NCI-H2196 treated with DMSO at 0.1 percent for 48 hours (cell line): Measurements from ENCODE around the gene HSPB9.

Experiments used
- DNase-seq: peaks from one replicate; lab custom pipeline; 2025; ENCODE audit not compliant: unreplicated experiment; lab: John Stamatoyannopoulos, UW

The HSPB9 gene

GRCh38 chr17:42098730-42099399 is 23.7 kb upstream of the HSPB9 start:
- DNase-seq, result no peak

- no peak for DNase-seq
Measured at GRCh38 chr17:42101513-42102292, 20.9 kb upstream of the HSPB9 start.

- DNase-seq, result no peak
Measured at GRCh38 chr17:42103221-42103954, 19.2 kb upstream of the HSPB9 start.

- no peak for DNase-seq
Measured at GRCh38 chr17:42104264-42104663, 18.3 kb upstream of the HSPB9 start.

GRCh38 chr17:42106009-42106408 is 16.6 kb upstream of the HSPB9 start:
- no peak for DNase-seq

- no peak for DNase-seq
Measured at GRCh38 chr17:42107124-42107523, 15.5 kb upstream of the HSPB9 start.

GRCh38 chr17:42107597-42108576 is 14.7 kb upstream of the HSPB9 start:
- peak; percentile 64 for DNase-seq

GRCh38 chr17:42109086-42109485 is 13.5 kb upstream of the HSPB9 start:
- no peak for DNase-seq

GRCh38 chr17:42110301-42111264 is 12.0 kb upstream of the HSPB9 start:
- no peak for DNase-seq

GRCh38 chr17:42111265-42111636 is 11.4 kb upstream of the HSPB9 start:
- no peak for DNase-seq

- DNase-seq, result no peak
Measured at GRCh38 chr17:42111871-42112551, 10.6 kb upstream of the HSPB9 start.

GRCh38 chr17:42112552-42113176 is 9.9 kb upstream of the HSPB9 start, which contains the start of gene DHX58:
Gene DHX58, minus strand, starts transcription at chr17:42112714. Its CDS starts 822 bp downstream, at chr17:42111892.
- DNase-seq, result peak; percentile 67

GRCh38 chr17:42113293-42114069 is 9.1 kb upstream of the HSPB9 start:
- DNase-seq, result no peak

- no peak for DNase-seq
Measured at GRCh38 chr17:42114118-42114517, 8.5 kb upstream of the HSPB9 start.

GRCh38 chr17:42116705-42117396 is 5.8 kb upstream of the HSPB9 start:
- DNase-seq, result peak; percentile 43

- no peak for DNase-seq
Measured at GRCh38 chr17:42117397-42118125, 5.0 kb upstream of the HSPB9 start.
